Measurements from ENCODE around the gene SMYD2. TPM values are rescaled to one million over a fixed set of nuclear protein-coding genes. Genes with fewer than 3 reads are reported as not detected.

Gene SMYD2
- total RNA-seq, 1 donor from 2014 or later: 35.5 TPM

DNA sequence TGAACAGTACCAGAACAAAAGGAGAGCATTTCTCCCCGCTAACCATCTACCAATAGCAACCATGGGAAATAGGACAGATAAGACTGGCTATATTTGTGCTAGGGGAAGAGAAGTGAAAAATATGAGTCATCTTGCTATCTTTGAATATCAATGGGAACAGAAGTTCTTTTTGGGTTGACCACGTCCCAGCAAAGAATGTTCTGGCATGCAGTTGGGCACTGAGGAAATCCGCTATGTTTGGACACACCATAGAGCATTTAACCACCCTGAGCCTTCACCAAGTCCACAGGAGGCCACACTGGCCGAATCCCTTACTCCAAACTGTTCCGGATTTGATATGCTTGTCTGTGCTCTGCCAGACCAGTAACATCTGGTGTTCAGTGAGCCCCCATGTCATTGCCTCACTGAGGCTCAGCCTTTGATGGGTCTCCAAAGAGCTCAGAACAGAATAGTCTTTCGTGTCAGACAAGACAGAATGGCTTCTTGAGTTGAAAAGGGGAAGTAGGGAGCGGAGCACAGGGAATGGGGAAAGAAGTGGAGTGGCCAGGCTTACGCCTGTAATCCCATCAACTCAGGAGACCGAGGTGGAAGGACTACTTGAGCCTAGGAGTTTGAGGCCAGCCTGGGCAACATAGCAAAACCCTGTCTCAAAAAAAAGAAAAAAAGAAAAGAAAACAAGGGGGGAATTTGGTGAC is 81.4 kb downstream of the SMYD2 start:
- Mint-ChIP-seq H3K4me1 (ENCODE audit: unreplicated experiment) (no peaks in the 10 kb centered on the region), H3K36me3 (peaks cover 39% of the 10 kb centered on the region), H3K9me3 (no peaks in the 10 kb centered on the region), H3K27ac (no peak overlapping the region), H3K4me3 (no peak overlapping the region), H3K27me3 (no peaks in the 10 kb centered on the region)
- no peak for TF ChIP-seq CTCF (conservative IDR thresholded peaks at IDR 0.05)
- no peak for DNase-seq (ENCODE audit: extremely low spot score, unreplicated experiment)

DNA sequence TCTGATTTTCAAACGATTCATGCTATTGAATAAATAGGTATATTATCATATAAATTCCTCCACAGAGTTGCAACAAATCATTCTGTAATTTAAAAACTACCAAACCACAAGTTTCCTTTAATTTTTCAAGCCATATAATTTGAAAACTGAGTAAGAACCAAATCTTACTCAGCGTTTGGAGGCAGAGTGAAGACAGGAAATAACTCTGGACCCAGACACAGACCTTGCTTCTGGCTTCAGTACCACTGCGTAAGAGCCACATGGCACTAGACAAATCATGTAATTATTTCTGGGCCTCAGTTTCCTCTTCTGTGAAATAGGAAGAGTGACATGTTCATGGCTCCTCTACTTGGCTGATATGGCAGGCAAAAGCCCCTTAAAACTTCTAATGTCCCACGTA is 82.4 kb downstream of the SMYD2 start:
- Mint-ChIP-seq H3K36me3 (peaks cover 39% of the 10 kb centered on the region), H3K4me3 (no peak overlapping the region)

GRCh38 chr1:214364386-214364785 is 83.4 kb downstream of the SMYD2 start:
- no peak overlapping the region for H3K4me3 Mint-ChIP-seq
- no peaks in the 10 kb centered on the region for H3K27me3 Mint-ChIP-seq
- H3K27ac Mint-ChIP-seq: no peak overlapping the region
- no peak for DNase-seq (ENCODE audit: extremely low spot score, unreplicated experiment)
- H3K4me1 Mint-ChIP-seq (ENCODE audit: unreplicated experiment): no peaks in the 10 kb centered on the region
- H3K9me3 Mint-ChIP-seq: no peaks in the 10 kb centered on the region
- H3K36me3 Mint-ChIP-seq: peaks cover 46% of the 10 kb centered on the region
- TF ChIP-seq CTCF (conservative IDR thresholded peaks at IDR 0.05): no peak

More for the DNA sequence above, 82.4 kb downstream of the SMYD2 start:
- DNase-seq (ENCODE audit: extremely low spot score, unreplicated experiment): no peak
- TF ChIP-seq CTCF (conservative IDR thresholded peaks at IDR 0.05): no peak
- Mint-ChIP-seq H3K9me3 (no peaks in the 10 kb centered on the region), H3K4me1 (ENCODE audit: unreplicated experiment) (no peaks in the 10 kb centered on the region), H3K27me3 (no peaks in the 10 kb centered on the region), H3K27ac (no peak overlapping the region)

GRCh38 chr1:214364786-214365295 is 83.9 kb downstream of the SMYD2 start:
- H3K36me3 Mint-ChIP-seq: peaks cover 50% of the 10 kb centered on the region
- TF ChIP-seq CTCF (conservative IDR thresholded peaks at IDR 0.05): no peak
- DNase-seq (ENCODE audit: extremely low spot score, unreplicated experiment): no peak
- H3K4me1 Mint-ChIP-seq (ENCODE audit: unreplicated experiment): no peaks in the 10 kb centered on the region
- H3K4me3 Mint-ChIP-seq: no peak overlapping the region
- no peaks in the 10 kb centered on the region for H3K27me3 Mint-ChIP-seq
- H3K27ac Mint-ChIP-seq: no peak overlapping the region
- no peaks in the 10 kb centered on the region for H3K9me3 Mint-ChIP-seq

GRCh38 chr1:214367841-214368240 is 86.9 kb downstream of the SMYD2 start:
- no peak for DNase-seq (ENCODE audit: extremely low spot score, unreplicated experiment)
- no peak for TF ChIP-seq CTCF (conservative IDR thresholded peaks at IDR 0.05)
- Mint-ChIP-seq H3K4me1 (ENCODE audit: unreplicated experiment) (peaks cover 4% of the 10 kb centered on the region), H3K27ac (no peak overlapping the region), H3K27me3 (no peaks in the 10 kb centered on the region), H3K36me3 (peaks cover 46% of the 10 kb centered on the region), H3K9me3 (no peaks in the 10 kb centered on the region), H3K4me3 (no peak overlapping the region)

All from type B pancreatic cell (in vitro differentiated cells).